GM19438 (cell line): ENCODE measurements around the gene DCUN1D2.
"Not testable (repeated sequence)": the region's sequence is repeated elsewhere in the genome, so short reads cannot be mapped to it uniquely, and the experiment has no call there.

Experiments
- ATAC-seq: cut with Tn5 transposase; IDR thresholded peaks from one replicate; pipeline ENCODE4 v1.9.1; 2021; ENCODE audit warnings: low read depth; ENCODE audit not compliant: unreplicated experiment

The DCUN1D2 gene

GRCh38 chr13:113491982-113492381 is 1.5 kb upstream of the DCUN1D2 start:
- no peak for ATAC-seq

DNA sequence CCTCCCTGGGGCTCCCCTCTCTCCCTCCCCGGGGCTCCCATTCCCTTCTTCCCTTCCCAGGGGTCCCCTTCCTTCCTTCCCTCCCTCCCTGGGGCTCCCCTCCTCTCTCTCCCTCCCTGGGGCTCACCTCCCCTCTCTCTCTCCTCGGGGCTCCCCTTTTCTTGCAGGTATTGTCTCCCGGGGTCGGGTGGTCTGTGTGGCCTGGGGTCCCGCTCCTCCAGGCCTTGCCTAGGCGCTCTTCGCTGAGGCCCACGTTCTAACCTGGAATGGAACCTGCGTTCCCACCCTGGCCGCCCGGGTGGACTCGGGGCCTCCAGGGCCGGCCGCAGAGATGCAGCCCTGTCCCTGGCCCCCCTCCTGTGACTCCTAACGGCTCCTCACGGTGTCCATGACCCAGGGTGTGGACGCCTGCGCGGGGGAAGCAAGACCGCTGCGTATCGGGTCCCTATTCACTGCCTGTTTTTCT is 940 bp upstream of the DCUN1D2 start:
- ATAC-seq, result no peak

DNA sequence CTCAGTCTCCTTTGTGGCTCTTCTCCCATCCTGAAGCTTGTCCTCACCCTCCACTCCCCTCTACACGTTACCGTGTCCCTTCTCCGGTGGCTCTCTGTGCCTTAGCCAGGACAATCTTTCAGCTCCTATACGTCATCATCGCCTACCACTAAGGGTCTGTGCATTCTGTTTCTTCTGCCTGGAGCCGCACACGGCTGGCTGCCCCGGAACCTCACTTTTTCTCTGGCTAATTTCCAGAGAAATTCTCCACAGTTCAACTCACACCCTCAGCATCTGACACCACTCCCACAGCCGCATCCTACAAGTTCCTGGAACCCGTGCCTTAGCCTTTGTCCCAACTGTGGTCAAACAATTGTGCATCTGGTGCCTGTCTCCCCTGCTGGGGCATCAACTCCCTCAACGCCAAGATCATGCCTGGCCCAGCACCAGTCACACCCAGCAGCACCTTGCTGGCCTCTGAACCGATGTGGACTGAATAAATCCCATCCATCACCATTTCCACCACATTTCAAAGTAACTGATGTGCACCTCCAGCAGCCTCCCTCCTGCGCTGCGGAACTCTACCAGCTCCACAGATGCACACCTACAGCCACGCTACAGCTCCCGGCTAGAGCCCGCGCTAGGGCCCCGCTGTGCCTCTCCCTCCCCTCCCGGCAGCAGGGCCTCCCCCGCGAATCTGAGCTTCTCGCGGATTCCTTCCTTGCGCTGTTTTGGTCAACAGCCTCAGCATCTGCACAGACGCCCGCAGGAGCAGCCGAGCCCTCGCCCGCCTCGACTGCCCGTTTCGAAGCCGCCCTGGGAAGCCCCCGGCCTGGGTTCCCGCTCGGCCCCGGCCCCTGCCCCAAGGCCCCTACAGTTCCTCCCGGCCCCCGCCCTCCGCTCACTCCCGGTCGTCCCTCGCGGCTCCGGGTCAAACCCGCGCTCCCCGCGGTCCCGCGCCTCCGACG is 689 bp downstream of the DCUN1D2 start:
- ATAC-seq, result peak; percentile 20

DNA sequence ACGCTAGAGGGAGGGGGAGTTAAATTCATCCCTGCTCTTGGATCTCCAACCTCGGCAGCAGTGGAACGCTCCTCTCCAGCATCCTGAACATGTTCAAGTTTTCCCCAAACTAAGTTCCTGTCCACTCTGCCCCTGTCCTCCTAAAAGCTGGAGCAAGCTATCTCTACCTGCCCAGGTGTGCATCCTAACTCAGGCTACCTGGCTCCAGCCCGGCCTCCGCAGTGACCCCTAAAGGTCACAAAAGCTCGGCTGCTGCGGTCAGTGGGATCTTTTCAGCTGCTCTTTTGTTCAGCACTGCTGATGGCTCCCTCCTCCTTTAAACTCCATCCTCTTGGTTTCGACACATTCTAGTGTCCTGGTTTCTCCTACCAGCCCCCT is 1.4 kb downstream of the DCUN1D2 start:
- ATAC-seq, result no peak

- no peak for ATAC-seq
These were observed 2.2 kb downstream of the DCUN1D2 start for GRCh38 chr13:113488283-113488682.

GRCh38 chr13:113486698-113487097 is 3.8 kb downstream of the DCUN1D2 start:
- ATAC-seq, result no peak

- no peak for ATAC-seq
These were observed 5.0 kb downstream of the DCUN1D2 start for GRCh38 chr13:113485545-113485944.

DNA sequence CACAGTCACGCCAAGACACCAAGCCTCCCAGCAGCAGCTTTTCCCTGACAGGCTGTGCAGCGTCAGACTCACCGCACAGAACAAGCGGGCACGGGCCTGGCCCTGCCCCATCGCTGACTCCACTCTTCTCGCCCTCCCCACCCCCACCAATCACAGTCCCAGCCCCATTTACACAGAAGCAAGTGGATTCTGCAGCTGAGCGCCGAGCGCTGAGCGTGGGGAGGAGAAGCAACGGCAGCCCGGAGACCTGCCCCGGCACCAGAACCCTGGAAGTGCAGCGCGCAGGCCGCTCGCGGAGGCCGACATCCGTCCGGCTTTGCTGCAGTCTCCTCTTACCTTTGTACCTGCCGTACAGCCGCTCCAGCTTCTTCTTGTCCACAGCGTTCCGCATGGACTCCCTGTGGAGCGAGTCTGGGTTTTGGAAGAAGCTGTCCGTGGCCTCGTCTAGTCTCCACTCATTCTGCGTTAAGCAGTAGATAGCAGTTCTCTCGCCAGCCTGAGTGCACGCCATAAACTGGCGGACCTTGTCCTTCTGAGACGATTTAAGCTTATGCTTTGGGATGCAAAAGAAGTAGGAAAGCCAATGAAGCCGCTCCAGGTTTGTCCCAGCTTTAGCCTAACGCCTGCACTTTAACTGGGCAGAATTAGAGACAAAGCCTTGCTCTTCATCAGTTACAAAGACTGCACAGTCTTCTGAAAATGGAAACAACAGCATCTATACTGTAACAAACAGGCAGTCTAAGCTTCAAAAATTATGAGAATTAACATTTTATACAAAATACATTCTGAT is 6.8 kb downstream of the DCUN1D2 start:
- ATAC-seq, result no peak

DNA sequence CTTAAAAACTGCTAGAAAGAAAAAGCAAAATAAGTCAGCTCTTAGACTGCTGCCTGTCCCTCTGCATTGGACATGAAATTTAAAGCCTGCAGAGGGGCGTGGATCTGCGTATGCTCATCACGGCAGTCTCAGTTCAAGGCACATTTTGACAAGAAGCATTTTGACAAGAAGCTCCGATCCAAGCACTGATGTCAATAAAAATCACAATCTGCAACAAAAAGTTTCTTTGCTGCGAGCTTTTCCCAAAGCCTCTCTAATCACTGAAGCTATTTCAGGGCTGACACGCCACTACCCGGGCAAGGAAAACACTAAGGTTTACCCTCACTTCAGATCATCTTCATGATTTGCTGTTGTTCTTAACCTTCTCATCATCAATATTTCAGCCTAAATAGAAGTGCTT is 7.4 kb downstream of the DCUN1D2 start:
- no peak for ATAC-seq

GRCh38 chr13:113479179-113479578 is 11.3 kb downstream of the DCUN1D2 start:
- ATAC-seq, result no peak

DNA sequence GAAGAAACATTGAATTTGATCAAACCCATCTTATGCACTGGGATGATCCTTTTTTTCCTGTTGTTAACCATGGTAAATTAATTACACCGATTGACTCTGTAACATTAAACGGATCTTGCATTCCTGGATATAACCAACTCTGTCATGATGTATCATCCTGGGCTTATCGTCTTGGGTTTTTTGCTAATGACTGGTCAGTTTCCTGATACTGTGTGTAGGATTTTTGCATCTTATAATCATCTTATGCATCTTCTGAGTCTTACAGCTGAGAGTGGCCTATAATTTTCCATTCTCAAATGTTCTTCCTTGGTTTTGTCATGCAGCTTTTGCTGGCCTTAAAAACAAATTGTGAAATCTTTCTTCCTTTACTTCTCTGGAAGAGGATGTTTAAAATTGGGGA is 12.8 kb downstream of the DCUN1D2 start:
- ATAC-seq, result no peak

GRCh38 chr13:113476811-113477210 is 13.7 kb downstream of the DCUN1D2 start:
- ATAC-seq, result no peak

DNA sequence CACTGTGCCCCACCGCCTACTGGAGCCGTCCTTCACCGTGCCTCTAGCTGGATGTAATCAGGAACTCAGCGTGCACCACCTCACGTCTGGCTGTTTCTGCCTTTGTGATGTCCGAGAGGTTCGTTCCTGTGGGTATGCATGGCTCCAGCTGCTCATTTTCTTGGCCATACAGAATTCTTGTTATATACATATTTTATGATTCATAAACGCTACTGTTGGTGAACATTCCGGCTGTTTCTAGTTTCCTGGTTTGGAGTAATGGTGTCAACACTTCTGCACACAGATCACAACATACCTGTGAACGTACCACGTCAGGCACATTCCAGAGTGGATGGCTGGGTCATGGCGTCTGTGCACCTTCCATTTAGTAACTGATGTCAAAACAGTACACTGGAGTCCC is 14.6 kb downstream of the DCUN1D2 start:
- ATAC-seq, result no peak

GRCh38 chr13:113475280-113475679 is 15.2 kb downstream of the DCUN1D2 start:
- ATAC-seq, result no peak

DNA sequence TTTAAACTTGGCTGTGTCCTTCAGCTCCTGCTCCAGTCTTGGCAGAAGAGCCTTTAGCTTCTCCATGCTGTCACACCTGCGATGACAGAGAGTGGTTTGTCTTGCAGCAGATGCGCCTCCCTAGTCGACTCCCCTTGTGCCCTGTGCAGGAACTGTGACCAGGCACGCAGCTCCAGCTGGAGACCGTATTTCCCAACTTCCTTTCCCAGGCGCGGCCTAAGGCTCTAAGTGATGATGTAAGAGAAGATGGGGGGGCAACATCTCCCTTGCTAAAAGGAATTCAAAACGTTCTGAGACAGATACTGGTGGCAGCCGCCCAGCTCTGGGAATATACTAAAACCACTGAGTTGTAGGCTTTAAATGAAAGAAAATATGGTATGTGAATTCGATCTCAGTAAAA is 16.3 kb downstream of the DCUN1D2 start:
- ATAC-seq, result no peak

GRCh38 chr13:113472355-113473025 is 18.0 kb downstream of the DCUN1D2 start:
- no peak for ATAC-seq

DNA sequence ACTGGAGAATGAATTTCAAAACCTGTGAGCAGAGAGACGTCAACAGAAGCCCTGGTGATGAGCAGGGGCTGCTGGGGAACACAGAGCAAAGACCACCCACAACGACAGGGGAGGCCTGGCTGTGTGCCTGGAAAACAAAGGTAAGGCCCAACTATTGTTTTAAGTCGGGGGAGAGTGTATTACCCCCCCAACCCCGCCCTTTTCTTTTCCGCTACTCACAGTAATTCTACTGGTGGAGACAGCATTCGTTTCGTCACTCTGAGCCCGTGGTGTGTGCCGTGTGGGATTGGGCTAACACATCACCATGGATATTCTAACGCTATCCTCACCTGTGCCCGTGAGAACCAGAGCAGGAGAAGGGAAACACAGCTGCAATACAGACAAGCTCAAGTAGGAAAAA is 18.7 kb downstream of the DCUN1D2 start:
- ATAC-seq, result no peak

GRCh38 chr13:113470635-113471163 is 19.8 kb downstream of the DCUN1D2 start:
- not testable (repeated sequence) for ATAC-seq

GRCh38 chr13:113470073-113470472 is 20.4 kb downstream of the DCUN1D2 start:
- ATAC-seq, result no peak

GRCh38 chr13:113469582-113469981 is 20.9 kb downstream of the DCUN1D2 start:
- ATAC-seq, result no peak
